ENCODE data around the gene LETM1.

LETM1 gene

GRCh38 chr4:1873776-1874175 is 17.8 kb upstream of the LETM1 start:
- no peak for ATAC-seq
- TF ChIP-seq ZNF70 (CRISPR knock-in tag; IDR thresholded peaks at IDR 0.05) (no peak), ESRRG (CRISPR knock-in tag; IDR thresholded peaks at IDR 0.05) (no peak), BACH2 (CRISPR knock-in tag; IDR thresholded peaks at IDR 0.05; ENCODE audit: borderline replicate concordance) (no peak), GLIS3 (CRISPR knock-in tag; IDR thresholded peaks at IDR 0.05) (no peak), ZFP3 (CRISPR knock-in tag; IDR thresholded peaks at IDR 0.05) (no peak), POU6F1 (CRISPR knock-in tag; IDR thresholded peaks at IDR 0.05; ENCODE audit: borderline replicate concordance, low read depth) (no peak), TOX (CRISPR knock-in tag; IDR thresholded peaks at IDR 0.05; ENCODE audit: borderline replicate concordance) (no peak), SNAI2 (CRISPR knock-in tag; IDR thresholded peaks at IDR 0.05) (no peak), PPARA (CRISPR knock-in tag; IDR thresholded peaks at IDR 0.05; ENCODE audit: borderline replicate concordance) (no peak), OSR1 (CRISPR knock-in tag; IDR thresholded peaks at IDR 0.05) (no peak), ISL1 (CRISPR knock-in tag; IDR thresholded peaks at IDR 0.05) (no peak), CSRNP3 (CRISPR knock-in tag; IDR thresholded peaks at IDR 0.05) (no peak), ARNTL (CRISPR knock-in tag; IDR thresholded peaks at IDR 0.05; ENCODE audit: borderline replicate concordance, low read depth) (no peak), CREB5 (CRISPR knock-in tag; IDR thresholded peaks at IDR 0.05; ENCODE audit: low read depth) (no peak), ZC3H10 (CRISPR knock-in tag; IDR thresholded peaks at IDR 0.05) (no peak), RARB (CRISPR knock-in tag; IDR thresholded peaks at IDR 0.05) (no peak), TCF4 (CRISPR knock-in tag; IDR thresholded peaks at IDR 0.05; ENCODE audit: borderline replicate concordance) (no peak), ZNF565 (CRISPR knock-in tag; conservative IDR thresholded peaks at IDR 0.05; ENCODE audit: low read depth) (no peak), PATZ1 (CRISPR knock-in tag; IDR thresholded peaks at IDR 0.05; ENCODE audit: borderline replicate concordance) (no peak), CSDC2 (CRISPR knock-in tag; IDR thresholded peaks at IDR 0.05) (no peak)

GRCh38 chr4:1873291-1873690 is 17.3 kb upstream of the LETM1 start:
- ATAC-seq = no peak
- no peak for TF ChIP-seq POU6F1 (CRISPR knock-in tag; IDR thresholded peaks at IDR 0.05; ENCODE audit: borderline replicate concordance, low read depth)
- TF ChIP-seq PATZ1 (CRISPR knock-in tag; IDR thresholded peaks at IDR 0.05; ENCODE audit: borderline replicate concordance) = no peak
- no peak for TF ChIP-seq GLIS3 (CRISPR knock-in tag; IDR thresholded peaks at IDR 0.05)
- no peak for TF ChIP-seq ZNF70 (CRISPR knock-in tag; IDR thresholded peaks at IDR 0.05)
- no peak for TF ChIP-seq ESRRG (CRISPR knock-in tag; IDR thresholded peaks at IDR 0.05)
- TF ChIP-seq ZNF8 (CRISPR knock-in tag; IDR thresholded peaks at IDR 0.05) = no peak
- no peak for TF ChIP-seq CSRNP3 (CRISPR knock-in tag; IDR thresholded peaks at IDR 0.05)
- no peak for TF ChIP-seq SNAI2 (CRISPR knock-in tag; IDR thresholded peaks at IDR 0.05)
- no peak for TF ChIP-seq ISL1 (CRISPR knock-in tag; IDR thresholded peaks at IDR 0.05)
- TF ChIP-seq CREB5 (CRISPR knock-in tag; IDR thresholded peaks at IDR 0.05; ENCODE audit: low read depth) = no peak
- no peak for TF ChIP-seq PPARA (CRISPR knock-in tag; IDR thresholded peaks at IDR 0.05; ENCODE audit: borderline replicate concordance)

Data from SK-N-SH treated with all-trans-retinoic acid at 6 μM for 48 hours (cell line).